OCI-LY3 (cell line): ENCODE data around the gene SEC14L1.

Experiments
- EZH2phosphoT487 ChIP-seq: fragments of 200-600 bp; shearing (Covaris generic); IDR thresholded peaks from 2 replicates; pipeline ENCODE4 v1.6.1; 2018; ENCODE audit warnings: antibody characterized with exemption, mixed run types, low read depth
- TF ChIP-seq, protein P1 (sequence below): fragments of 200-600, 300-600 bp; sonication (generic); IDR thresholded peaks from 2 replicates; pipeline ENCODE4 v1.5.1; 2014; ENCODE audit warnings: antibody characterized with exemption, low read length, low read depth

DNA sequence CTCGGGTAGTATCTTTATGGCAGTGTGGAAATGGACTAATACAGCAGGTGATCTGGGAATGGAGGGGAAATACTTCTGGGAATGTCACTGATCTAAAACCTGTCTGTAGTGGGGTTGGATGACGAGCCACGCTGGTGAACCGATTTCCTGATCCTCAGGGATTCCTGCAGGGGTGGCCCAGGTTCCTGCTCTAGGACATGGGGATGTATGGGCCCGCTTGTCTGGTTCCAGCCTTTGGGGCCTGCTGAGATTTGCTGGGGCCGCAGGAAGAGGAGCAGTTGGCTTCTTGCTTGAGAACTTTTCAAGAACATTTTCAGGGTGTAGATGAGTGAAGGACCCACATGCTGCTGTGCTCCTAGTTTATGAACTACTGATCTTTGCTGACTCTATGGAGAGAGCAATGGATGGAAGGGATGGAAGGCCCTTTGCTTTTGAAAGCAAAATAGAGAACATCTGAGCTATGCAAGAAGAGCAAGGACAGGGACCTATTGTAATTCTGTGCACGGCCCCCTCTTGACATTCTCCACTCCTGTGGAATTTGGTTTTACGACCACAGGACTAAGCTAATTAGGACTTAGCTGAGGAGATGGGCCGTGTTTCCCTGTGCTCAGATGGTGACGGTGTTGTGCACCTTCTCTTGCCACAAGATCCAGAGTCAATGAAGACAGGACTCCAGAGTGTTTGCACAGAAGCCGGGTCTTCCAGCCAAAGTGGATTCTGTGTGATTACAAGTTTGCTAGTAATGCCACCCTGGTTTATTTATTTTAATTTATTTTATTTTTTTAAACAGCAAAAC lies 90.5 kb downstream of the SEC14L1 start:
- TF ChIP-seq, protein P1, sequence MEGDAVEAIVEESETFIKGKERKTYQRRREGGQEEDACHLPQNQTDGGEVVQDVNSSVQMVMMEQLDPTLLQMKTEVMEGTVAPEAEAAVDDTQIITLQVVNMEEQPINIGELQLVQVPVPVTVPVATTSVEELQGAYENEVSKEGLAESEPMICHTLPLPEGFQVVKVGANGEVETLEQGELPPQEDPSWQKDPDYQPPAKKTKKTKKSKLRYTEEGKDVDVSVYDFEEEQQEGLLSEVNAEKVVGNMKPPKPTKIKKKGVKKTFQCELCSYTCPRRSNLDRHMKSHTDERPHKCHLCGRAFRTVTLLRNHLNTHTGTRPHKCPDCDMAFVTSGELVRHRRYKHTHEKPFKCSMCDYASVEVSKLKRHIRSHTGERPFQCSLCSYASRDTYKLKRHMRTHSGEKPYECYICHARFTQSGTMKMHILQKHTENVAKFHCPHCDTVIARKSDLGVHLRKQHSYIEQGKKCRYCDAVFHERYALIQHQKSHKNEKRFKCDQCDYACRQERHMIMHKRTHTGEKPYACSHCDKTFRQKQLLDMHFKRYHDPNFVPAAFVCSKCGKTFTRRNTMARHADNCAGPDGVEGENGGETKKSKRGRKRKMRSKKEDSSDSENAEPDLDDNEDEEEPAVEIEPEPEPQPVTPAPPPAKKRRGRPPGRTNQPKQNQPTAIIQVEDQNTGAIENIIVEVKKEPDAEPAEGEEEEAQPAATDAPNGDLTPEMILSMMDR: no peak
- TF ChIP-seq EZH2phosphoT487: no peak
